ENCODE results near the gene KIF4A.

- TF ChIP-seq RAD51 (IDR thresholded peaks at IDR 0.05; ENCODE audit: borderline replicate concordance) (no peak), ZNF33B (CRISPR knock-in tag; IDR thresholded peaks at IDR 0.05) (no peak), TOE1 (CRISPR knock-in tag; IDR thresholded peaks at IDR 0.05) (no peak), ADNP (CRISPR knock-in tag; IDR thresholded peaks at IDR 0.05) (no peak), MXD3 (CRISPR knock-in tag; IDR thresholded peaks at IDR 0.05) (no peak)
Measured at GRCh38 chrX:70292788-70293187, 2.9 kb downstream of the KIF4A start.

Measured in HepG2 (cell line).